ENCODE data around the gene NUP153. TPM values are rescaled to one million over a fixed set of nuclear protein-coding genes. Genes with fewer than 3 reads are reported as not detected.

Gene NUP153
- total RNA-seq, 1 experiment from 2014 or later: 36.3 TPM

GRCh38 chr6:17630511-17631073, 76.1 kb downstream of the NUP153 start:
- BruUV-seq (replicated peaks): no TSS peak
- Mint-ChIP-seq H3K36me3 (ENCODE audit: insufficient read depth, unreplicated experiment) (peaks cover 36% of the 10 kb centered on the region), H3K4me3 (ENCODE audit: low read depth, unreplicated experiment) (no peak overlapping the region), H3K27me3 (ENCODE audit: unreplicated experiment) (no peaks in the 10 kb centered on the region), H3K9me3 (ENCODE audit: low read depth, unreplicated experiment) (no peaks in the 10 kb centered on the region), H3K27ac (ENCODE audit: unreplicated experiment) (no peak overlapping the region), H3K4me1 (ENCODE audit: low read depth, unreplicated experiment) (peaks cover 11% of the 10 kb centered on the region)
- TF ChIP-seq CTCF (IDR thresholded peaks at IDR 0.05; ENCODE audit: unreplicated experiment): no peak
- intact Hi-C loops (cut with micrococcal nuclease; ENCODE audit: unreplicated experiment): no loop called here
- CTCF ChIA-PET: no interaction called here
- DNase-seq: no peak

- DNase-seq: no peak
- intact Hi-C loops (cut with micrococcal nuclease; ENCODE audit: unreplicated experiment): no loop called here
- Mint-ChIP-seq H3K4me1 (ENCODE audit: low read depth, unreplicated experiment) (peaks cover 11% of the 10 kb centered on the region), H3K4me3 (ENCODE audit: low read depth, unreplicated experiment) (no peak overlapping the region), H3K9me3 (ENCODE audit: low read depth, unreplicated experiment) (no peaks in the 10 kb centered on the region), H3K36me3 (ENCODE audit: insufficient read depth, unreplicated experiment) (peaks cover 35% of the 10 kb centered on the region), H3K27me3 (ENCODE audit: unreplicated experiment) (no peaks in the 10 kb centered on the region), H3K27ac (ENCODE audit: unreplicated experiment) (no peak overlapping the region)
- no peak for TF ChIP-seq CTCF (IDR thresholded peaks at IDR 0.05; ENCODE audit: unreplicated experiment)
- BruUV-seq (replicated peaks): no TSS peak
- CTCF ChIA-PET: no interaction called here
Measured at GRCh38 chr6:17629824-17630510, 76.8 kb downstream of the NUP153 start.

GRCh38 chr6:17628873-17629272, 77.9 kb downstream of the NUP153 start:
- no TSS peak for BruUV-seq (replicated peaks)
- H3K27me3 Mint-ChIP-seq (ENCODE audit: unreplicated experiment): no peaks in the 10 kb centered on the region
- no peaks in the 10 kb centered on the region for H3K9me3 Mint-ChIP-seq (ENCODE audit: low read depth, unreplicated experiment)
- H3K4me1 Mint-ChIP-seq (ENCODE audit: low read depth, unreplicated experiment): peaks cover 11% of the 10 kb centered on the region
- H3K36me3 Mint-ChIP-seq (ENCODE audit: insufficient read depth, unreplicated experiment): peaks cover 35% of the 10 kb centered on the region
- intact Hi-C loops (cut with micrococcal nuclease; ENCODE audit: unreplicated experiment): no loop called here
- no peak overlapping the region for H3K4me3 Mint-ChIP-seq (ENCODE audit: low read depth, unreplicated experiment)
- H3K27ac Mint-ChIP-seq (ENCODE audit: unreplicated experiment): no peak overlapping the region
- DNase-seq: no peak
- CTCF ChIA-PET: no interaction called here
- no peak for TF ChIP-seq CTCF (IDR thresholded peaks at IDR 0.05; ENCODE audit: unreplicated experiment)

GRCh38 chr6:17624396-17624795, 82.3 kb downstream of the NUP153 start:
- H3K4me3 Mint-ChIP-seq (ENCODE audit: low read depth, unreplicated experiment): no peak overlapping the region
- H3K27ac Mint-ChIP-seq (ENCODE audit: unreplicated experiment): no peak overlapping the region
- TF ChIP-seq CTCF (IDR thresholded peaks at IDR 0.05; ENCODE audit: unreplicated experiment): no peak
- H3K36me3 Mint-ChIP-seq (ENCODE audit: insufficient read depth, unreplicated experiment): peaks cover 9% of the 10 kb centered on the region
- no TSS peak for BruUV-seq (replicated peaks)
- no peaks in the 10 kb centered on the region for H3K27me3 Mint-ChIP-seq (ENCODE audit: unreplicated experiment)
- CTCF ChIA-PET: no interaction called here
- intact Hi-C loops (cut with micrococcal nuclease; ENCODE audit: unreplicated experiment): no loop called here
- no peak for DNase-seq
- peaks cover under 1% of the 10 kb centered on the region for H3K4me1 Mint-ChIP-seq (ENCODE audit: low read depth, unreplicated experiment)
- H3K9me3 Mint-ChIP-seq (ENCODE audit: low read depth, unreplicated experiment): no peaks in the 10 kb centered on the region

All from Calu3 (cell line).